SK-N-SH treated with all-trans-retinoic acid at 6 μM for 48 hours (cell line): Measurements from ENCODE around the gene PTGIS.
"Not testable (repeated sequence)": the region's sequence is repeated elsewhere in the genome, so short reads cannot be mapped to it uniquely, and the experiment has no call there.

Source experiments
- ATAC-seq: fragments of 200-7000 bp; cut with Tn5 transposase; 3 replicates; pipeline ENCODE4 v1.9.1; 2020; ENCODE audit warnings: mild to moderate bottlenecking, moderate library complexity
- ARNTL ChIP-seq: fragments of 450-650 bp; formaldehyde crosslinking; IDR thresholded peaks from 2 replicates; pipeline ENCODE4 v1.5.0; 2020; ENCODE audit warnings: low read depth, mild to moderate bottlenecking, moderate library complexity, borderline replicate concordance
- BACH2 ChIP-seq: fragments of 250-450 bp; sonication (Bioruptor Pico); IDR thresholded peaks from 2 replicates; pipeline ENCODE4 v1.9.0; 2021; ENCODE audit warnings: mild to moderate bottlenecking, borderline replicate concordance
- CSDC2 ChIP-seq: fragments of 250-450 bp; sonication (Bioruptor Pico); IDR thresholded peaks from 2 replicates; pipeline ENCODE4 v1.5.0; 2020; ENCODE audit warnings: mild to moderate bottlenecking, moderate library complexity
- ESRRG ChIP-seq: fragments of 250-450 bp; sonication (Bioruptor Pico); IDR thresholded peaks from 2 replicates; pipeline ENCODE4 v1.6.1; 2021; ENCODE audit warnings: mild to moderate bottlenecking
- GLIS3 ChIP-seq: fragments of 250-450 bp; sonication (Bioruptor Pico); IDR thresholded peaks from 2 replicates; pipeline ENCODE4 v1.5.0; 2020; ENCODE audit warnings: mild to moderate bottlenecking, moderate library complexity
- ISL1 ChIP-seq: fragments of 250-450 bp; sonication (Bioruptor Pico); IDR thresholded peaks from 2 replicates; pipeline ENCODE4 v2.1.2; 2022; ENCODE audit warnings: mild to moderate bottlenecking, moderate library complexity
- RARB ChIP-seq: fragments of 250-450 bp; sonication (Bioruptor Pico); IDR thresholded peaks from 2 replicates; pipeline ENCODE4 v1.8.0; 2021; ENCODE audit warnings: mild to moderate bottlenecking, moderate library complexity
- SNAI2 ChIP-seq: fragments of 250-450 bp; sonication (Bioruptor Pico); IDR thresholded peaks from 2 replicates; pipeline ENCODE4 v1.5.0; 2020; ENCODE audit warnings: mild to moderate bottlenecking, moderate library complexity
- TOX ChIP-seq: fragments of 250-450 bp; sonication (Bioruptor Pico); IDR thresholded peaks from 2 replicates; pipeline ENCODE4 v1.8.0; 2021; ENCODE audit warnings: mild to moderate bottlenecking, moderate library complexity, borderline replicate concordance
- TSHZ2 ChIP-seq: fragments of 250-450 bp; sonication (Bioruptor Pico); IDR thresholded peaks from 2 replicates; pipeline ENCODE4 v1.5.0; 2020; ENCODE audit warnings: mild to moderate bottlenecking, moderate library complexity
- ZC3H10 ChIP-seq: fragments of 250-450 bp; sonication (Bioruptor Pico); IDR thresholded peaks from 2 replicates; pipeline ENCODE4 v1.5.1; 2021; ENCODE audit warnings: mild to moderate bottlenecking, moderate library complexity
- ZFP3 ChIP-seq: fragments of 250-450 bp; sonication (Bioruptor Pico); IDR thresholded peaks from 2 replicates; pipeline ENCODE4 v1.5.0; 2020; ENCODE audit warnings: mild to moderate bottlenecking, moderate library complexity
- ZFP30 ChIP-seq: fragments of 450-650 bp; formaldehyde crosslinking; IDR thresholded peaks from 2 replicates; pipeline ENCODE4 v1.5.0; 2022; ENCODE audit warnings: mild to moderate bottlenecking, moderate library complexity
- ZNF565 ChIP-seq: fragments of 450-650 bp; formaldehyde crosslinking; conservative IDR thresholded peaks from 2 replicates; pipeline ENCODE4 v1.5.0; 2020; ENCODE audit warnings: low read depth, mild to moderate bottlenecking, moderate library complexity
- ZNF70 ChIP-seq: fragments of 450-650 bp; formaldehyde crosslinking; IDR thresholded peaks from 2 replicates; pipeline ENCODE4 v1.5.0; 2020; ENCODE audit warnings: mild to moderate bottlenecking, moderate library complexity
- ZNF8 ChIP-seq: fragments of 450-650 bp; formaldehyde crosslinking; IDR thresholded peaks from 2 replicates; pipeline ENCODE4 v1.5.0; 2020; ENCODE audit warnings: mild to moderate bottlenecking, moderate library complexity
- TF ChIP-seq, protein P1 (sequence below): fragments of 250-450 bp; sonication (Bioruptor Pico); IDR thresholded peaks from 2 replicates; pipeline ENCODE4 v1.5.1; 2020; ENCODE audit warnings: low read depth, mild to moderate bottlenecking, moderate library complexity
- TF ChIP-seq, protein P2 (sequence below): fragments of 250-450 bp; sonication (Bioruptor Pico); IDR thresholded peaks from 2 replicates; pipeline ENCODE4 v1.8.0; 2021; ENCODE audit warnings: low read depth, mild to moderate bottlenecking, moderate library complexity, borderline replicate concordance
- TF ChIP-seq, protein P3 (sequence below): fragments of 250-450 bp; sonication (Bioruptor Pico); IDR thresholded peaks from 2 replicates; pipeline ENCODE4 v1.8.0; 2020; ENCODE audit warnings: mild to moderate bottlenecking, moderate library complexity, borderline replicate concordance

The PTGIS gene

DNA sequence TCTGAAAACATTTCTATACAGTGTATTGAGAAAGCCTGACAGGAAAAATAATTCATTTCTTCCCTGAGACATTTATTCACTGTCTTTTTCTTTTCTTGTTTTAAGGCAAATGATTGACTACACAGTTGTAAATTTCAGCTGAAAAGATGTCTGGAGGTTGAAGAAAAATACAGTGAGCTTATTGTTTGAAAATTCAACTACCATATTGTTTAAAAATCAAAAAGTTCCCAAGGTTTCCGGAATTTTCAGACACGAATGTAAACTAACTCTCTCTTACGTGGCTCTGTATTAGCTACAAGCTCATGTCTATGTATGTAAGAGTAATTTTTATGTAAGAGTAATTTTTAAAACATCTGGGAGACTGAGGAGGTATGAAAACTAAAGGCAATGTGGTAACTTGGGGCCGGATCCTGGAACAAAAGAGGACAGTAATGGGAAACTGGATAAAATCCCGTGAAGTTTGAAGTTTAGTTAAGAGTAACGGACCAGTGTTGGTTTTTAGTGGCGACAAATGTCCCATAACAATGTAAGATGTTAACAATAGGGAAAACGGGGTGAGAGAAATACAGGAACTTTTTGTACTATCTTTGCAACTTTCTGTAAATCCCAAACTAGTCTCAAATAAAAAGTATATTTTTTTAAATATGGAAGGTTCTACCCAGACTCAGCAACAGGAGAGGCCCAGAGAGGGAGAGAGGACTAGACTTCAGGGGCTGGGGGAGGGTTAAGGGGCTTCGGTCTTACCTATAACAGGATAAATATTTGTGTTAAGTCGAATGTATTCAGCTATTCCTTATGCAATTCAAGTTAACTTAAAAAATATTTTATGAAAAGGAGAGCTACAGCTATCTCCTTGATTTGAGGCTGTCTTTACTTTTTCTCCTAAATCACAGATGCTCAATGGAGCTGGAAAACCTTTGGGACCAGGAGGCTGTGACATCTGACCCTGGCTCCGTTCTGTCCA lies 1.3 kb downstream of the PTGIS start:
- TF ChIP-seq ZC3H10 (CRISPR knock-in tag) = no peak
- TF ChIP-seq ZNF565 = no peak
- TF ChIP-seq, protein P1, sequence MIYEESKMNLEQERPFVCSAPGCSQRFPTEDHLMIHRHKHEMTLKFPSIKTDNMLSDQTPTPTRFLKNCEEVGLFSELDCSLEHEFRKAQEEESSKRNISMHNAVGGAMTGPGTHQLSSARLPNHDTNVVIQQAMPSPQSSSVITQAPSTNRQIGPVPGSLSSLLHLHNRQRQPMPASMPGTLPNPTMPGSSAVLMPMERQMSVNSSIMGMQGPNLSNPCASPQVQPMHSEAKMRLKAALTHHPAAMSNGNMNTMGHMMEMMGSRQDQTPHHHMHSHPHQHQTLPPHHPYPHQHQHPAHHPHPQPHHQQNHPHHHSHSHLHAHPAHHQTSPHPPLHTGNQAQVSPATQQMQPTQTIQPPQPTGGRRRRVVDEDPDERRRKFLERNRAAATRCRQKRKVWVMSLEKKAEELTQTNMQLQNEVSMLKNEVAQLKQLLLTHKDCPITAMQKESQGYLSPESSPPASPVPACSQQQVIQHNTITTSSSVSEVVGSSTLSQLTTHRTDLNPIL (CRISPR knock-in tag) = no peak
- no peak for TF ChIP-seq BACH2 (CRISPR knock-in tag)
- TF ChIP-seq, protein P2, sequence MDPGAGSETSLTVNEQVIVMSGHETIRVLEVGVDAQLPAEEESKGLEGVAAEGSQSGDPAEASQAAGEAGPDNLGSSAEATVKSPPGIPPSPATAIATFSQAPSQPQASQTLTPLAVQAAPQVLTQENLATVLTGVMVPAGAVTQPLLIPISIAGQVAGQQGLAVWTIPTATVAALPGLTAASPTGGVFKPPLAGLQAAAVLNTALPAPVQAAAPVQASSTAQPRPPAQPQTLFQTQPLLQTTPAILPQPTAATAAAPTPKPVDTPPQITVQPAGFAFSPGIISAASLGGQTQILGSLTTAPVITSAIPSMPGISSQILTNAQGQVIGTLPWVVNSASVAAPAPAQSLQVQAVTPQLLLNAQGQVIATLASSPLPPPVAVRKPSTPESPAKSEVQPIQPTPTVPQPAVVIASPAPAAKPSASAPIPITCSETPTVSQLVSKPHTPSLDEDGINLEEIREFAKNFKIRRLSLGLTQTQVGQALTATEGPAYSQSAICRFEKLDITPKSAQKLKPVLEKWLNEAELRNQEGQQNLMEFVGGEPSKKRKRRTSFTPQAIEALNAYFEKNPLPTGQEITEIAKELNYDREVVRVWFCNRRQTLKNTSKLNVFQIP = no peak
- no peak for TF ChIP-seq ISL1 (CRISPR knock-in tag)
- no peak for TF ChIP-seq TSHZ2 (CRISPR knock-in tag)
- TF ChIP-seq CSDC2 (CRISPR knock-in tag) = no peak
- no peak for TF ChIP-seq ESRRG (CRISPR knock-in tag)
- no peak for TF ChIP-seq ZNF70 (CRISPR knock-in tag)
- TF ChIP-seq TOX = no peak
- no peak for TF ChIP-seq ZFP3 (CRISPR knock-in tag)
- no peak for TF ChIP-seq ZFP30 (CRISPR knock-in tag)
- ATAC-seq = no peak

DNA sequence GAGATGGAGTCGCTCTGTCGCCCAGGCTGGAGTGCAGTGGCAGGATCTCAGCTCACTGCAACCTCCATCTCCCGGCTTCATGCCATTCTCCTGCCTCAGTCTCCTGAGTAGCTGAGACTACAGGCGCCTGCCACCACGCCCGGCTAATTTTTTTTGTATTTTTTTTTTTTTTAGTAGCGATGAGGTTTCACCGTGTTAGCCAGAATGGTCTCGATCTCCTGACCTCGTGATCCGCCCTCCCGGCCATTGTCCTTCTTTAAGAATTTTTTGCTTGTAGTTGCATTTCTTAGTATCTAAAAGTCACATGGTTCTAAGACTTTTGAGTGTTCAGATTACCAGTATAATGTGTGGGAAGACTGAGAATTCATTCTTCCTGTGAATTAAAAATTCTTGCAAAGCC lies 2.9 kb downstream of the PTGIS start:
- not testable (repeated sequence) for ATAC-seq

DNA sequence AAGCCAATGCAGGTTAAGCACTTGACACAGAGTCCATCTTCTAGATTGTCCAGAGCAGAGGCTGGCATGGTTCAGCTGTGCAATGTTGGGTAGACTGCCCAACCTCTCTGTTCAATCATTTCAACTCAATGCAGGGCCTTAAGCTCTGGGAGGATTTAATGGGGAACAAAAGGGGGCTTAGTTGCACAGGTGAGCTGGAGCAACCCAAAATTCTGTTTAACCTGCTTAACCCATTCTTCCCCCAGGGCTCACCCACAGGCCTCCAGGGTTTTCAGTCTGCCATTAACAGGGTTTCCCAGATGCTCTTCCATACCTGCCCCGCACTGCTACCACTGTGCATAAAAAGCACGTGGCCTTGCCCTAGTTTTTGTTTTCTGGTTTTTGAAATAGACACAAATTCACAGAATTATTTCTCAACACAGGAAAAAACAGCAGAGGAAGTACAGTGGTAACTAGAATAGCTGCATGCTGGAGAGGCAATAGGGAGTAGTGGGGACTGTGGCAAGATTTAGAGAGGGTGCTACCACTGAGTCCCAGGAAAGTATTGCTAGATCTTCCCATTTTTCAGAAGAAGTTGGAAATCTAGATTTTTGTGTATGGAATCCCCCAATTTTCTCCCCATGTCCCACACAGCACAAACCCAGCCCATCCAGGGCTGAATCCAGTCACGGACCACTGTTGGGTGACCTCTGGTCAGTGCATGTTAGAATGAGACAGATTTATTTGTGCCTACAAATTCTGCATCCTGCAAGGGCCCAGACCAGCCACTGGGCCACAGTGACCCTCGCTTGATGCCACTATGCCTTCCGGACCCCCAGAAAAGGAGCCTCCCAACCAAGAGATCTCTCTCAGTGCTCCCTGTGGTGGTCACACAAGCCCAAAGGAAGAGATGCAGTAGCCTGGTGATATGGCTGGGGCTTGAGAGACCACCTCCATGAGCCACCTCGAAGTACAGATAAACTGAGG lies 4.6 kb downstream of the PTGIS start:
- no peak for ATAC-seq

More for the DNA sequence above, 4.6 kb downstream of the PTGIS start:
- TF ChIP-seq ESRRG (CRISPR knock-in tag) (no peak), CSDC2 (CRISPR knock-in tag) (no peak), GLIS3 (CRISPR knock-in tag) (no peak), ZC3H10 (CRISPR knock-in tag) (no peak), TOX (no peak), ARNTL (CRISPR knock-in tag) (no peak), ZNF70 (CRISPR knock-in tag) (no peak), SNAI2 (CRISPR knock-in tag) (no peak), ZNF8 (CRISPR knock-in tag) (no peak), ISL1 (CRISPR knock-in tag) (no peak), RARB (CRISPR knock-in tag) (no peak)
- TF ChIP-seq, protein P2 = no peak
- TF ChIP-seq, protein P3, sequence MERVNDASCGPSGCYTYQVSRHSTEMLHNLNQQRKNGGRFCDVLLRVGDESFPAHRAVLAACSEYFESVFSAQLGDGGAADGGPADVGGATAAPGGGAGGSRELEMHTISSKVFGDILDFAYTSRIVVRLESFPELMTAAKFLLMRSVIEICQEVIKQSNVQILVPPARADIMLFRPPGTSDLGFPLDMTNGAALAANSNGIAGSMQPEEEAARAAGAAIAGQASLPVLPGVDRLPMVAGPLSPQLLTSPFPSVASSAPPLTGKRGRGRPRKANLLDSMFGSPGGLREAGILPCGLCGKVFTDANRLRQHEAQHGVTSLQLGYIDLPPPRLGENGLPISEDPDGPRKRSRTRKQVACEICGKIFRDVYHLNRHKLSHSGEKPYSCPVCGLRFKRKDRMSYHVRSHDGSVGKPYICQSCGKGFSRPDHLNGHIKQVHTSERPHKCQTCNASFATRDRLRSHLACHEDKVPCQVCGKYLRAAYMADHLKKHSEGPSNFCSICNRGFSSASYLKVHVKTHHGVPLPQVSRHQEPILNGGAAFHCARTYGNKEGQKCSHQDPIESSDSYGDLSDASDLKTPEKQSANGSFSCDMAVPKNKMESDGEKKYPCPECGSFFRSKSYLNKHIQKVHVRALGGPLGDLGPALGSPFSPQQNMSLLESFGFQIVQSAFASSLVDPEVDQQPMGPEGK (CRISPR knock-in tag) = no peak
